Stimulated activated CD4-positive, alpha-beta T cell treated with anti-CD3 and anti-CD28 coated beads, Interleukin-15, amount 100 ng/mL, for 1 hour (primary cell): ENCODE measurements around the gene ITGA11.

ENCODE experiments used
- DNase-seq, 2 donors: peaks; one replicate each; pipeline ENCODE4 v3.0.0-alpha.2; 2020; ENCODE audit warnings: low read depth in 1 of 2, low spot score in 1 of 2

The ITGA11 gene

DNA sequence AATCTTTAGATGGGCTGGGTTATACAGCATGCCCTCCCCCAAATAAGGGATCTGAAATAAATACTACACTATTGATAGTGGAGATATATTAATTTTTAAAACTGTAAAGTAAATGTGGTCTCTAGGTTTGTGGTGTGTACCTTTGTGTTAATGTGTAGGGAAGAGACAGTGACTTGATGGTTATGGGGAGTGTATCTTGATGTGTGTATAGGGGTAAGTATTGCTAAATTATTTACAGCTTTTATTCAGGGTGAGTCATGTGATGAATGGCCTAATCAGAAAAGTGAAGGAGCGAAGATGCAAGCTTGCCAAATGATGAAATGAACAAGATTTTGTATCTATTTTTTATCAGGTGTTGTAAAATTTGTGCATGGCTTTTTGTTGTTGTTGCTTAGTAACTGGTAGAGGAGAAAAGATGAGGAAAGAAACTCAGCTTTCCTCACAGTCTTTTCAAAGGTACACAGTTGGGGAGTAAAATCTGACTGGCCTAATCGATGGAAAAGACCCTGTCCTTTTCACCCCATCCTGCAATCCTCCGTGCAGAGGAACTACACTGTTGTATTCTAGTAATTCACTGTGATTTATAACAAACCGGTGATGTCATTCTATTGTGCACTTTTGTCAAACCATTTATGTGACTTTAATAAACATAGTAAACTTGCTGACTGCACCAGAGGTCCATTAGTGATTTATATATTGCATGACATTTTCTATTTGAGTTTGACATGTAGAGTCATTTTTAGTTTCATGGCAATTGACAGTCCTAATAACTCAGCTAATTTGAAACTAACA is 136.8 kb downstream of the ITGA11 start:
- DNase-seq = no peak

DNA sequence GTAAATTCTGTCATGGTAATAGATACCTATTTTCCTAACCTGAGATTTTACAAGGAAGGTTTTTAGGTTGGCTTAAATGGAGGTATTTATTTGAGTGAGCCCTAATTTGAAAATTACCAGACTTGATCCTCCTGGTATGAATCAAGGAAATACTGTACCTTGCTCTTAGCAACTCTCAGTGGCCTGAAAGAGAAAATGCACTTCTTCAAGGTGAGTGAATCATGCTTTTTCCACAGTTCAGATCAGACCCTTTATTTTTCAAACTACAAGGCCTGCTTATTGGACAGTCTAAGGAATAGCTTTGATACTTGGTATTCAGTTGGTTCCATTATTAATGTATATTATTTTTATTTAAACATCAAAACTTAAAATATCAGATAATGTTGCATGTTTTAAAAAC is 139.0 kb downstream of the ITGA11 start:
- DNase-seq = no peak

DNA sequence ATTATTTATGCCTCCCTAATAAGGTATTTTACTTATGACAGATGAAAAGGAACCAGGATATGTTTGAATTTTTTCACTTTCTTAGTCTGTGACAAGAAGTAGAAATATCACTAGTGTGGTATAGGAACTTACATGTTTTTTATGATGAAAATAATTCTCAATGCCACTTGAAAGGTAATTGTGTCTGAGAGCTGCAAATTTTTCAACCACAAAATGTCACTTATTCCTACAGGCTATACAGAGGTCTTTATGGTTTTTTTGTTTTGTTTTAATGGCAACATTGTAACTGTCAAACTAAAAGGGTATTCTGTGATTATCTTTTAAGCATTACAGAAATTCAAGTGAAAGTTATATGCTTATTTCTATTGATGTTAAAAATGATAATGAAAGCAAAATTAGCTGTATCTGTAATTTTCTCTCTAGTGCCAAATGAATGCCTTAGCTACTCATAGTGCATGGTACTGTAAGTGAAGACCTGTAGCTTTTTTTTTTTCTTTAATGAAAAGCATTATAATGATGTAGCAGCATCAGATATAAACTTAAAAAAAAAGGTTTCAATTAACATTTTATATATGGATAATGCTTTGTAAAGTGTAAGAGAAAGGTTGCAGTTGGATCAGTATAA is 139.7 kb downstream of the ITGA11 start:
- DNase-seq = no peak

- DNase-seq = no peak
Measured at GRCh38 chr15:68290715-68291114, 141.2 kb downstream of the ITGA11 start.

GRCh38 chr15:68289621-68290352 is 142.2 kb downstream of the ITGA11 start:
- DNase-seq = no peak

GRCh38 chr15:68289057-68289456 is 142.9 kb downstream of the ITGA11 start:
- DNase-seq = no peak

DNA sequence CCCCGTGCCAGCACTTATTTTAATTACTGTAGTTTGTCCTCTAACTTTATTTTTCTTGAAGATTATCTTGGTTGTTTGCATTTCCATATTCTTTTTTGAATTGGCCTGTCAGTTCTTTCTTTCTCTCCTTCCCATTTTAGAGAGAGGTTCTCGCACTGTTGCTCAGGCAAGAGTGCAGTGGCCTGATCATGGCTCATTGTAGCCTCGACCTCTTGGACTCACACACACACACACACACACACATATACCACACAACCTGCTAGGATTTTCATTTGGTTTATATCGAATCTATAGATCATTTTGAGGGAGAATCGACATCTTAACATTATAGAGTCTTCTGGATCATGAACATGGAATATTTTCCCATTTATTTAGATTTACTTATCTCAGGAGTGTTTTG is 145.7 kb downstream of the ITGA11 start:
- no peak for DNase-seq

DNA sequence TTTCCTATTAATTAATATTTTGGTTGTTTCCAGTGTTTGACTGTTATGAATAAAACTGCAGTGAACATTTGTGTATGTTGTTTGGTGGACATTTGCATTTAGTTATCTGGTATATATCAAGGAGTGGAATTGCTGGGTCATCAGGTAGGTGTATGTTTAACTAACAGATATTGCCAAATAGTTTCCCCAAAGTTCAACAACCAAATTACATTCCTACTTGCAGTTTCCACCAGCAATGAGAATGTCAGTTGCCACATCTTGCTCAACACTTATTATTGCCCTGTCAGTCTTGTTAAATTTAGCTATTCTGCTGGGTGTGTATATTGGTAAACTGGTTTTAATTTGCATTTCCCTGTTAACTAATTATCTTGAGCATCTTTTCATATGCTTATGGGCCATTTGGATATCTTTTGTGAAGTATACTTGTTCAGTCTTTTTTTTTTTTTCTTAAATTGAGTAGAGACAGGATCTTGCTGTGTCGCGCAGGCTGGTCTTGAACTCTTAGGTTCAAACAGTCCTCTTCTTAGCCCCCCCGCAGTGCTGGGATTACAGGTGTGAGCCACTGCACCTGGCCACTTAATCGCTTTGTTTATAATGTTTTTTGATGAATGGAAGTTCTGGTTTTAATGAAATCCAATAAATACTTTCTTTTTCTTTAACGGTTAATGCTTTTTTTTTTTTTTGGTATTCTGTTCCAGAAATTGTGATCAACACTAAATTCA is 146.5 kb downstream of the ITGA11 start:
- no peak for DNase-seq

GRCh38 chr15:68284616-68285258 is 147.2 kb downstream of the ITGA11 start:
- DNase-seq = no peak

GRCh38 chr15:68283401-68283800 is 148.6 kb downstream of the ITGA11 start:
- no peak for DNase-seq

GRCh38 chr15:68281008-68281407 is 151.0 kb downstream of the ITGA11 start:
- no peak for DNase-seq

GRCh38 chr15:68279779-68280753 is 151.9 kb downstream of the ITGA11 start:
- DNase-seq = no peak

GRCh38 chr15:68278595-68279405 is 153.2 kb downstream of the ITGA11 start:
- no peak for DNase-seq

GRCh38 chr15:68278345-68278594 is 153.7 kb downstream of the ITGA11 start:
- no peak for DNase-seq

- peak; percentile 78 to 82 for DNase-seq
Measured at GRCh38 chr15:68277603-68278344, 154.2 kb downstream of the ITGA11 start, which contains the start of gene FEM1B. Gene FEM1B (plus strand): TSS chr15:68277745. CDS start chr15:68278418, 673 bp downstream.

GRCh38 chr15:68277131-68277602 is 154.8 kb downstream of the ITGA11 start:
- no peak for DNase-seq

- DNase-seq = no peak
Measured at GRCh38 chr15:68276668-68277067, 155.3 kb downstream of the ITGA11 start.

DNA sequence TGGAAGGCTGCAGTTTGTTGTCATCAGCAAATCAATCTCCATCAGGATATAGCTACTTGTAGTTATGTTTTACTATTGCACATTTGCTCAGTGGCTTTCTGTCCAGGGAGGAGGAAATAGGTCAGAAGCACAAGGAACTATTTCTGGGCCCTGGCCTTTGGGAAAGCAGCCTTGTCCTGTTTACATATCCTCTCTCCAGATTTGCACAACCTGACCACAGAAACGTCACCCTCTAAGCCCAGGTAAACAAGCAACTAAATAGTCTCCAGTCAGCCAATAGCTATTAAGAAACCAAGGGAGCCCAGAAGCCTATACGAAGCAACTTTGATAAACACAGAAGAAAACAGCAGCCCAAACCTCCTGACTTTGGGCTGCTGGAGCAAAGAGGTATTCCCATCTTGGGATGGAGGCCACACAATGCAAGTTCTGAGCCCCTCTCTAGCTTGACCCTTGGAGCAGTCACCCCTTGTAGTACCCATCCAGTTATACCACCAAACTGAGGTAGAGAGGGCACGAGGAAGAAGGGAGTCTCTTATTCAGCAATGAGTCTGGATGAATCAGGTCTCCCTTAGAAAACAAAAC is 156.7 kb downstream of the ITGA11 start:
- no peak for DNase-seq
